ENCODE results near the gene MRPL21.

- no peak for TF ChIP-seq POLR2A (IDR thresholded peaks at IDR 0.05)
- no peak for TF ChIP-seq POLR2AphosphoS5 (IDR thresholded peaks at IDR 0.05; ENCODE audit: insufficient read depth in 1 of 2, low read depth in 1 of 2)
Measured at GRCh38 chr11:68867066-68867465, 36.6 kb downstream of the MRPL21 start.

Data from vagina (tissue), 2 donors.